A673 (cell line): ENCODE measurements around the gene POU4F3. TPM values are rescaled to one million over a fixed set of nuclear protein-coding genes. Genes with fewer than 3 reads are reported as not detected.

Experiments used
- BruUV-seq: library from RNA; stranded (reverse); fragments of 400-500 nt; replicated peaks from 2 replicates; lab custom pipeline; 2021; lab: Mats Ljungman, UMichigan
- CTCF ChIA-PET: fragments of 300-600 bp; sonication (Branson Sonifier 250); formaldehyde crosslinking; loops from one replicate; lab custom pipeline; 2022; ENCODE audit warnings: antibody characterized with exemption; lab: Charles Lee
- POLR2A ChIA-PET: fragments of 300-600 bp; sonication (Branson Sonifier 250); formaldehyde crosslinking; loops from one replicate; lab custom pipeline; 2022; ENCODE audit warnings: antibody characterized with exemption; ENCODE audit not compliant: low non-redundant PET; lab: Charles Lee
- DNase-seq: peaks from one replicate; pipeline ENCODE4 v3.0.0-alpha.2; 2015; ENCODE audit warnings: low spot score
- H3K27ac ChIP-seq: fragments of 200-600 bp; sonication (generic); 2 replicates; pipeline ENCODE4 v1.5.1; 2016; ENCODE audit warnings: mixed run types, low read depth, mild to moderate bottlenecking, mixed read lengths, antibody characterized with exemption, low read length; ENCODE audit not compliant: poor library complexity, severe bottlenecking
- H3K27me3 ChIP-seq: fragments of 200-600 bp; sonication (generic); replicated peaks from 2 replicates; pipeline ENCODE4 v1.6.1; 2017; ENCODE audit warnings: mixed run types, low read depth, mild to moderate bottlenecking, mixed read lengths, antibody characterized with exemption, low read length; ENCODE audit not compliant: insufficient read depth, poor library complexity
- H3K36me3 ChIP-seq: fragments of 200-600 bp; sonication (generic); 2 replicates; pipeline ENCODE4 v1.6.1; 2016; ENCODE audit warnings: mixed run types, mild to moderate bottlenecking, mixed read lengths, antibody characterized with exemption, low read length; ENCODE audit not compliant: insufficient read depth, poor library complexity, severe bottlenecking
- H3K4me1 ChIP-seq: fragments of 200-600 bp; sonication (generic); 2 replicates; pipeline ENCODE4 v1.6.1; 2017; ENCODE audit warnings: mixed run types, mild to moderate bottlenecking, mixed read lengths, antibody characterized with exemption, low read length; ENCODE audit not compliant: insufficient read depth, poor library complexity, severe bottlenecking
- H3K4me3 ChIP-seq: fragments of 200-600 bp; sonication (generic); 2 replicates; pipeline ENCODE4 v1.5.1; 2016; ENCODE audit warnings: low read depth, mixed run types, mild to moderate bottlenecking, mixed read lengths, low read length; ENCODE audit not compliant: poor library complexity, severe bottlenecking
- H3K9me3 ChIP-seq: fragments of 200-600 bp; sonication (generic); 2 replicates; pipeline ENCODE4 v1.6.1; 2016; ENCODE audit warnings: mixed run types, low read depth, mild to moderate bottlenecking, mixed read lengths, antibody characterized with exemption, low read length; ENCODE audit not compliant: poor library complexity, severe bottlenecking
- EZH2 ChIP-seq: fragments of 200-600 bp; sonication (generic); IDR thresholded peaks from 2 replicates; pipeline ENCODE4 v1.6.1; 2017; ENCODE audit warnings: borderline replicate concordance, low read depth, mild to moderate bottlenecking, mixed read lengths, antibody characterized with exemption, low read length; ENCODE audit not compliant: poor library complexity, severe bottlenecking
- intact Hi-C: fragments of 100-400 bp; cut with micrococcal nuclease; formaldehyde crosslinking; loops from one replicate; pipeline ENCODE4 v1.10.0; 2022; ENCODE audit not compliant: unreplicated experiment
- total RNA-seq: library from RNA; stranded (reverse); gene quantifications from 2 replicates; pipeline ENCODE4 v1.2.3, GENCODE V29; 2021
- TF ChIP-seq, protein P1 (sequence below): fragments of 300-800, 200-600 bp; sonication (generic); conservative IDR thresholded peaks from 2 replicates; pipeline ENCODE4 v1.5.1; 2017; ENCODE audit warnings: low read depth, mild to moderate bottlenecking, antibody characterized with exemption, low read length, moderate library complexity, mixed read lengths

The POU4F3 gene
- total RNA-seq, 1 experiment from 2014 or later, result 0.11 TPM

DNA sequence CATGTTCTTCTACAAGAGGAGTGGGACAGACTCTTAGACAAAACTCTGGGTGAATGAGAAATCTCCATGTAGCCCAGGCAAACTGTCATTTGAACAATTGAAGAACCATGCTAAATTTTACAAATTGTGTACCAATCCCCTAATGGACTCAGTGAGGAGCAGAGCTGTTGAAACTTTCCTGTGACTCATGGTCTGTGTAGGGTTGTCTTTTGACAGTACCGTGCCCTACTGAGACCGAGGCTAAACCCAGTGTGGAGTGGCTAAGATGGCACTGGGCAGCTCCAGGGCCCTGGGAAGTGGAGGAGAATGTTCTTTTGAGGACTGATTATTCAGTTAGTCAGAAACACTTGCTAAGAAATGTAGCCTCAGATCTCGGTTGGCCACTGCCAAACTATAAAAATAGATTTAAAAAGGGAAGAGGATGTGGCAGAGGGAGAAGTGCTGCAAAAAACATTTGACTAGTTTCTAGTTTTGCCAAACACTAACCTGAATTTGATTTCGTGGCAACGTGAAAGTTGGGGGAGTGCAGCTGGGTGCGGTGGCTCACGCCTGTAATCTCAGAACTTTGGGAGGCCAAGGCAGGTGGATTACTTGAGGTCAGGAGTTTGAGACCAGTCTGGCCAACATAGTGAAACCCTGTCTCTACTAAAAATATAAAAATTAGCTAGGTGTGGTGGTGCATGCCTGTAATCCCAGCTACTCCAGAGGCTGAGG, 24.7 kb downstream of the POU4F3 start:
- intact Hi-C loops, result no loop called here
- no TSS peak for BruUV-seq
- H3K4me1 ChIP-seq, result peaks cover 2% of the 10 kb centered on the region
- DNase-seq, result no peak
- no peaks in the 10 kb centered on the region for H3K27me3 ChIP-seq
- ChIA-PET POLR2A (no interaction called here), CTCF (interaction anchor here (0.6 kb wide), 1 partner anchor 1896 kb away, joined by 3 read pairs; no protein-coding TSS in a partner anchor)
- no peaks in the 10 kb centered on the region for H3K36me3 ChIP-seq
- H3K9me3 ChIP-seq, result no peaks in the 10 kb centered on the region
- H3K27ac ChIP-seq, result peak overlapping the region; percentile 38
- TF ChIP-seq EZH2, result no peak
- TF ChIP-seq, protein P1, sequence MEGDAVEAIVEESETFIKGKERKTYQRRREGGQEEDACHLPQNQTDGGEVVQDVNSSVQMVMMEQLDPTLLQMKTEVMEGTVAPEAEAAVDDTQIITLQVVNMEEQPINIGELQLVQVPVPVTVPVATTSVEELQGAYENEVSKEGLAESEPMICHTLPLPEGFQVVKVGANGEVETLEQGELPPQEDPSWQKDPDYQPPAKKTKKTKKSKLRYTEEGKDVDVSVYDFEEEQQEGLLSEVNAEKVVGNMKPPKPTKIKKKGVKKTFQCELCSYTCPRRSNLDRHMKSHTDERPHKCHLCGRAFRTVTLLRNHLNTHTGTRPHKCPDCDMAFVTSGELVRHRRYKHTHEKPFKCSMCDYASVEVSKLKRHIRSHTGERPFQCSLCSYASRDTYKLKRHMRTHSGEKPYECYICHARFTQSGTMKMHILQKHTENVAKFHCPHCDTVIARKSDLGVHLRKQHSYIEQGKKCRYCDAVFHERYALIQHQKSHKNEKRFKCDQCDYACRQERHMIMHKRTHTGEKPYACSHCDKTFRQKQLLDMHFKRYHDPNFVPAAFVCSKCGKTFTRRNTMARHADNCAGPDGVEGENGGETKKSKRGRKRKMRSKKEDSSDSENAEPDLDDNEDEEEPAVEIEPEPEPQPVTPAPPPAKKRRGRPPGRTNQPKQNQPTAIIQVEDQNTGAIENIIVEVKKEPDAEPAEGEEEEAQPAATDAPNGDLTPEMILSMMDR, result no peak
- H3K4me3 ChIP-seq, result no peak overlapping the region

DNA sequence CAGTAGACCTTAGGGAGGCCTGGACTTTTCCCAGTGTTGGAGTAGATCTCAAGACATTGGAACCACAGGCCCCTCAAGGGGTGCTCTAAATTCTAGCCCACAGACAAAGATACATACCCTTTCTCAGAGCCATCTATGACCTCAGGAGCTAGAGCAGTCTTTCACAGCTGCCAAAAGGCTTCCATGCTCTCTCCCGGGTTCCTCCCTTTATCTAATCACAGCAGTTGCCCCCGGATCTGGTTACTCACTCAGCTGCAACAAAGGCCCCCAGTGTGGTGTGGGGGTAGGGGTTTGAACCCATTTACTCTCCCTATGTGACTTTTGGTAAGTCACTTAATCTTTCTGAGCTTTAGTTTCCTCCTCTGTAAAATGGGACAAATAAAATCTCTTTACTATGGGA, 27.0 kb downstream of the POU4F3 start:
- intact Hi-C loops, result no loop called here
- DNase-seq, result no peak
- H3K36me3 ChIP-seq, result no peaks in the 10 kb centered on the region
- H3K4me3 ChIP-seq, result no peak overlapping the region
- no TSS peak for BruUV-seq
- TF ChIP-seq, protein P1, result no peak
- no peak for TF ChIP-seq EZH2
- POLR2A ChIA-PET, result no interaction called here
- CTCF ChIA-PET, result no interaction called here
- H3K4me1 ChIP-seq, result peaks cover 2% of the 10 kb centered on the region
- no peaks in the 10 kb centered on the region for H3K9me3 ChIP-seq
- H3K27me3 ChIP-seq, result no peaks in the 10 kb centered on the region
- H3K27ac ChIP-seq, result no peak overlapping the region

DNA sequence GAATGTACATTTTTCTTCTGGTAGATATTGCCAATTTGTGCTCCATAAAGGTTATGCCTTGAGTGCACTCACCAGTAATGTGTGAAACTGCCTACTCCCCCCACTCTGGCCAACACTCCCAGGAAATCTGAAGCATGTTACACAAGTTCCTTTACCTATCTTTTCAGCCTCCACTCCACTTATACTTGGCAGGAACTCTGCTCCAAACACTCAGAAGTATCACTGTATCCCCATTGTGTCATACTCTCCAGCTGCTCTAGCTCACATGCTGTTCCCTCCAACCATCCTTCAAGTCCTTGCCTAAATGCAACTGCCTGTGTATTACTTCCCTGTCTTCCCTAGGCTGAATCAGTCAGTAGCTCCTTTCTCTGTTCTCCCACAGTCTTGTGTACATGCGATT, 28.3 kb downstream of the POU4F3 start:
- CTCF ChIA-PET, result no interaction called here

More for the DNA sequence above, 28.3 kb downstream of the POU4F3 start:
- Histone ChIP-seq H3K27ac (no peak overlapping the region), H3K27me3 (no peaks in the 10 kb centered on the region), H3K4me3 (no peak overlapping the region), H3K36me3 (no peaks in the 10 kb centered on the region), H3K9me3 (no peaks in the 10 kb centered on the region), H3K4me1 (peaks cover 2% of the 10 kb centered on the region)
- no peak for TF ChIP-seq EZH2
- TF ChIP-seq, protein P1, result no peak
- no peak for DNase-seq
- intact Hi-C loops, result no loop called here
- BruUV-seq, result no TSS peak
- POLR2A ChIA-PET, result no interaction called here
